ENCODE measurements around the gene SIGLEC9. TPM values are rescaled to one million over a fixed set of nuclear protein-coding genes. Genes with fewer than 3 reads are reported as not detected.
A peak's percentile ranks its signal among the peaks of the same experiment; 100 is the strongest.

The SIGLEC9 gene
- total and polyA plus RNA-seq, 8 donors: 0.63 to 46.5 (median 1.4) TPM

DNA sequence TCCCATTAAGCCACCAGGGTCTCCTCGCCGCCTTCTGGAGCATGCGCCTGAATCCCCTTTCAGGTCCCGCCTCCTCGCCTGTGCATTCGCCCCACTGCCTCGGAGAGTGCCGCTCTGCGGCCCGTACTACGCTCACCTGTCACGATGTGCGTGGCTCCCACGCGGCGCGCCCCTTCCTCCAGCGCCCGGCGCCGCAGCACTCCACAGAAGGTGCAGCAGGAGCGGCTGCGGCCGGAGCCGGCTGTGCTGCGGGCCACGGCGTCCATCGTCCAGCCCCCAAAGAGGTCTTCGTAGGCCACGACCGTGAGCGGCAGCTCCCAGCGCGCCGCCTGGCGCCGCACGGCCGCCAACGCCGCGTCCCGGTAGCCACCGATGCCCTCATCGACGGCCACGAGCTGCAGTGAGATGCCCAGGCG lies 20.8 kb upstream of the SIGLEC9 start:
- Histone ChIP-seq H3K4me1 (peaks cover 9 to 37% of the 10 kb centered on the region in 2 donors), H3K27ac (no peak overlapping the region), H3K9me3 (no peaks in the 10 kb centered on the region), H3K36me3 (peaks cover 0 to 56% of the 10 kb centered on the region in 2 donors), H3K27me3 (no peaks in the 10 kb centered on the region), H3K4me3 (no peak overlapping the region)
- DNase-seq: no peak
- ATAC-seq: no peak
- TF ChIP-seq, protein P1, sequence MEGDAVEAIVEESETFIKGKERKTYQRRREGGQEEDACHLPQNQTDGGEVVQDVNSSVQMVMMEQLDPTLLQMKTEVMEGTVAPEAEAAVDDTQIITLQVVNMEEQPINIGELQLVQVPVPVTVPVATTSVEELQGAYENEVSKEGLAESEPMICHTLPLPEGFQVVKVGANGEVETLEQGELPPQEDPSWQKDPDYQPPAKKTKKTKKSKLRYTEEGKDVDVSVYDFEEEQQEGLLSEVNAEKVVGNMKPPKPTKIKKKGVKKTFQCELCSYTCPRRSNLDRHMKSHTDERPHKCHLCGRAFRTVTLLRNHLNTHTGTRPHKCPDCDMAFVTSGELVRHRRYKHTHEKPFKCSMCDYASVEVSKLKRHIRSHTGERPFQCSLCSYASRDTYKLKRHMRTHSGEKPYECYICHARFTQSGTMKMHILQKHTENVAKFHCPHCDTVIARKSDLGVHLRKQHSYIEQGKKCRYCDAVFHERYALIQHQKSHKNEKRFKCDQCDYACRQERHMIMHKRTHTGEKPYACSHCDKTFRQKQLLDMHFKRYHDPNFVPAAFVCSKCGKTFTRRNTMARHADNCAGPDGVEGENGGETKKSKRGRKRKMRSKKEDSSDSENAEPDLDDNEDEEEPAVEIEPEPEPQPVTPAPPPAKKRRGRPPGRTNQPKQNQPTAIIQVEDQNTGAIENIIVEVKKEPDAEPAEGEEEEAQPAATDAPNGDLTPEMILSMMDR (IDR thresholded peaks at IDR 0.05): no peak
- intact Hi-C loops (cut with DNase I): no loop called here

DNA sequence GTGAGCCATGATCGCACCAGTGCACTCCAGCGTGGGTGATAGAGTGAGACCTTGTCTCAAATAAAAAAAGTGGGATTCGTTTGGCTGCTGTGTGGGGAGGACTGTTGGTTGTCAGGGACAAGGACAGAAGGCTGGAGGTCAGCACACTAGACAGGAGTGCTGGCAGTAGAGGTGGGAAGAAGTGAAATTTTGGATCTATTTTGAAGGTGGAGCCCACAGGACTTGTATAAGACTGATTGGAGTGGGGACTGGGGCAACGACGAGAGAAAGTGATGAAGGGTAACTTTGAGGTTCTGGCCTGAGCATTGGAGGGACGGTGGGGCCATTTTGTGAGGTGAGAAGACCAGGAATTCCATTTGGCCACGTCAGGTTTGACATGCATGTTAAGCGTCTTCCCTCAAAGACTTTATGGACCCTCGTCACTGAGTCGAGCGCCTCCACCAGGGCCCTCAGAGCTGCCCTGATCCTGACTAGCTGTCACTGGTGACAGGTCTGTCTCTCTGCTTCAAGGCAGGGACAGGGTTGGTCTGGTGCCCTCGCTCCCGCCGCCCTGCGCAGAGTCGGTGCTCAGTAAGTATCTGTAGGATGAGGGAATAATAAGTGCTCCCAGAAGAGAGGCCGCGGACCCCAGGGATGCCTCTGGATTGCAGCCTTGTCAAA lies 17.2 kb upstream of the SIGLEC9 start:
- intact Hi-C loops (cut with DNase I): no loop called here
- Histone ChIP-seq H3K36me3 (peaks cover 0 to 25% of the 10 kb centered on the region in 2 donors), H3K27ac (peak overlapping the region in 1 of 2 donors; percentile 86)

DNA sequence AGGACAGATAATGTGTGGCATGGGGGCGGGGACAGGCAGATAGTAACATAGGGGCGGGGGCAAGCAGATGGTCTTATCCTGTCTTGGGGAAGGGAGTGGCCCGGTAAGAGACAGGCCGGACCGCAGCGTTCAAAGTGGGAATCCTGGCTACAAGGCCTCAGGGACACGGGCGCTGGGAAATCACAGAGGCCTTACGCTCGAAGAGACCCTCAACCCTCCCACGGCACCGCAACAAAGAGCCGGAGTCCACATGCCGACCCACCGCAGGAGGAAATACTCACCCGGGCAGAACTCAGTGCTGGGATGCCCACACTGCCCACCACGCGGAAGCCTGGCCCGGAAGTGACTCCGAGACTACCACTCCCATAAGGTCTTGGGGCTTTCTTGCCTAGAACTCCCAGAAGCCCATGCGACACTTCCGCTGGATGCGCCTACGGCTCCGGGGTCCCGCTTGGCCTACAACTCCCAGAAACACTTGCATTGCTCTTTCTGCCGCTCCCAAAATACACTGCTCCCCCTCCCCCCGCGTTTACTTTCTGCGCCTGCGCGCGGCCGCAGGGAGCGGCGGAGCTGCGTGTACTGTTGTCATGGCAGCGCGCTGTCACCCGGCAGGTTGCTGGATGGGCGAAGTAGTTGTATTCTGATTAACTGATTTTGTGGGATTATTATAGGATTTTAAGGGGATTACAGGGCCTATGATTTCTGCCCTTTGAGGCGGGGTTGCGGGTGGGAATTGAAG lies 16.5 kb upstream of the SIGLEC9 start, which contains the start of gene CTU1:
Gene CTU1, minus strand, starts transcription at position 344 of the 739 bp plus-strand sequence. CDS start 3,840 bp downstream, outside the sequence.
- Histone ChIP-seq H3K27me3 (no peaks in the 10 kb centered on the region), H3K4me1 (peaks cover 9 to 57% of the 10 kb centered on the region in 2 donors), H3K36me3 (peaks cover 0 to 18% of the 10 kb centered on the region in 2 donors), H3K4me3 (peak within 1 kb of the TSS; percentile 55 to 81), H3K27ac (peak within 1 kb of the TSS in 1 of 2 donors; percentile 86), H3K9me3 (no peaks in the 10 kb centered on the region)
- intact Hi-C loops (cut with DNase I): no loop called here
- peak; percentile 99 for ATAC-seq
- DNase-seq: peak; percentile 98 to 99 (median 98)
- TF ChIP-seq, protein P1 (IDR thresholded peaks at IDR 0.05): peak in 1 of 2 donors; percentile 23

More for the DNA sequence above, 17.2 kb upstream of the SIGLEC9 start:
- Histone ChIP-seq H3K27me3 (no peaks in the 10 kb centered on the region), H3K9me3 (no peaks in the 10 kb centered on the region), H3K4me3 (peak overlapping the region; percentile 55 to 81), H3K4me1 (peaks cover 9 to 50% of the 10 kb centered on the region in 2 donors)
- no peak for DNase-seq
- TF ChIP-seq, protein P1 (IDR thresholded peaks at IDR 0.05): no peak
- peak; percentile 5 for ATAC-seq

DNA sequence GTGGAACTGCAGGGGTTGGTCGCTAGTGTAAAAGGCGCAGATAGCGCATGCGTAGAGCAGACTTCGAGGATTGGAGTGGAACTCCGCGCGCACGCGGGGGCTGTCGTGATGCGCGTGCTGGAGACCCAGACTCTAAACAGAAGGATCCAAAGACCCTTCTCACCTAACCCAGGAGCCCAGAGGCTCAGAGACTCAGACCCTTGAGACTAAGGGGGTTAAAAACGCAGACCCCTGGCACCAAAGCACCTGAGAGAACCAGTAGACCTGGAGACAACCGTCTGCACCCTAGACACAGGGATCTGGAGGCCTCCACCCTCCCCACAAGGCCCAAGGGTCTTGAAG lies 15.9 kb upstream of the SIGLEC9 start:
- peak overlapping the region; percentile 55 to 81 for H3K4me3 ChIP-seq
- TF ChIP-seq, protein P1 (IDR thresholded peaks at IDR 0.05): no peak
- H3K36me3 ChIP-seq: peaks cover 0 to 12% of the 10 kb centered on the region in 2 donors
- DNase-seq (no peak), ATAC-seq (peak; percentile 56)
- H3K4me1 ChIP-seq: peaks cover 9 to 62% of the 10 kb centered on the region in 2 donors
- H3K9me3 ChIP-seq: no peaks in the 10 kb centered on the region
- peak overlapping the region in 1 of 2 donors; percentile 86 for H3K27ac ChIP-seq
- intact Hi-C loops (cut with DNase I): no loop called here
- H3K27me3 ChIP-seq: no peaks in the 10 kb centered on the region

DNA sequence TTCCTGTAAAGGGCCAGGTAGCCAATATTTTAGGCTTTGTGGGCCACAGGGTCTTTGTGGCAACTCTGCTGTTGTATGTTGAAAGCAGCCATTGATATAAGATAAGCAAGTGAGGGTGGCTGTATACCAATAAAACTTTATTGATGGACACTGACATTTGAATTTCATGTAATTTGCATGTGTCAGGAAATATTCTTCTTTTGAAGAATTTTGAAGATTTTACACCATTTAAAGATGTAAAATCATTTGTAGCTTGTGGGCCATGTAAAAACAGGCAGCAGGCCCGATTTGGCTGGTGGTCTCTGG lies 14.1 kb upstream of the SIGLEC9 start:
- no peak for ATAC-seq
- Histone ChIP-seq H3K4me1 (peaks cover 9 to 73% of the 10 kb centered on the region in 2 donors), H3K27me3 (no peaks in the 10 kb centered on the region), H3K27ac (no peak overlapping the region), H3K36me3 (no peaks in the 10 kb centered on the region), H3K4me3 (no peak overlapping the region), H3K9me3 (no peaks in the 10 kb centered on the region)
- DNase-seq: peak in 1 of 4 donors; percentile 2
- intact Hi-C loops (cut with DNase I): no loop called here
- TF ChIP-seq, protein P1 (IDR thresholded peaks at IDR 0.05): no peak

Measured in left lung (tissue), 10 donors.